DOHH2 (cell line): ENCODE data around the gene PCCA.

Experiments
- EZH2phosphoT487 ChIP-seq: fragments of 200-600 bp; sonication (generic); IDR thresholded peaks from 2 replicates; pipeline ENCODE4 v1.6.1; 2017; ENCODE audit warnings: borderline replicate concordance, mild to moderate bottlenecking, antibody characterized with exemption, low read length, moderate library complexity, mixed read lengths
- TF ChIP-seq, protein P1 (sequence below): fragments of 200-600 bp; sonication (generic); IDR thresholded peaks from one replicate; pipeline ENCODE4 v1.5.1; 2014; ENCODE audit warnings: antibody characterized with exemption, mild to moderate bottlenecking, low read depth, low read length; ENCODE audit not compliant: poor library complexity, severe bottlenecking

DNA sequence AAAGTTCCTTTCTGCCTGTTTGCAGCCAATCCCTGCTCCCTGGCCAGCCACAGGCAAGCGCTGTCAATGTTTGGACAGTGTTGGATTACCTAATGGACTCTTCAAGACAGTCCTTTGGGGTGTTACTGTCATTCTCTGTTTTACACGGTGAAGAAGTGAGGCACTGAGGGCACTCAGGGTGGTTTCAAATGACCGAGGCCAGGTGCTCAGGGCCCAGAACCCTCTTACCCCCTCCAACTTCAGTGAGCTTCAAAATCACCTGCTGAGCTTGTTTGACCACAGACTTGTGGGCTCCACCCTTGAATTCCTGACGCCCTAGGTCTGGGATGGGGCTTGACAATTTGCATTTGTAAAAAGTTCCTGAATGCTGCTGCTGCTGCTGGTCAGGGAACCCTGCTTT, 401.8 kb downstream of the PCCA start:
- TF ChIP-seq, protein P1, sequence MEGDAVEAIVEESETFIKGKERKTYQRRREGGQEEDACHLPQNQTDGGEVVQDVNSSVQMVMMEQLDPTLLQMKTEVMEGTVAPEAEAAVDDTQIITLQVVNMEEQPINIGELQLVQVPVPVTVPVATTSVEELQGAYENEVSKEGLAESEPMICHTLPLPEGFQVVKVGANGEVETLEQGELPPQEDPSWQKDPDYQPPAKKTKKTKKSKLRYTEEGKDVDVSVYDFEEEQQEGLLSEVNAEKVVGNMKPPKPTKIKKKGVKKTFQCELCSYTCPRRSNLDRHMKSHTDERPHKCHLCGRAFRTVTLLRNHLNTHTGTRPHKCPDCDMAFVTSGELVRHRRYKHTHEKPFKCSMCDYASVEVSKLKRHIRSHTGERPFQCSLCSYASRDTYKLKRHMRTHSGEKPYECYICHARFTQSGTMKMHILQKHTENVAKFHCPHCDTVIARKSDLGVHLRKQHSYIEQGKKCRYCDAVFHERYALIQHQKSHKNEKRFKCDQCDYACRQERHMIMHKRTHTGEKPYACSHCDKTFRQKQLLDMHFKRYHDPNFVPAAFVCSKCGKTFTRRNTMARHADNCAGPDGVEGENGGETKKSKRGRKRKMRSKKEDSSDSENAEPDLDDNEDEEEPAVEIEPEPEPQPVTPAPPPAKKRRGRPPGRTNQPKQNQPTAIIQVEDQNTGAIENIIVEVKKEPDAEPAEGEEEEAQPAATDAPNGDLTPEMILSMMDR, result no peak
- no peak for TF ChIP-seq EZH2phosphoT487
